ENCODE measurements around the gene ANO10. TPM values are rescaled to one million over a fixed set of nuclear protein-coding genes. Genes with fewer than 3 reads are reported as not detected.
"Not testable (repeated sequence)": the region's sequence is repeated elsewhere in the genome, so short reads cannot be mapped to it uniquely, and the experiment has no call there.

The ANO10 gene
- total RNA-seq, 1 donor from 2014 or later, result 57.3 TPM

GRCh38 chr3:43573576-43573975 lies 48.2 kb downstream of the ANO10 start:
- Histone ChIP-seq H3K36me3 (ENCODE audit: control insufficient read depth, insufficient read depth, low read length) (no peaks in the 10 kb centered on the region), H3K27me3 (ENCODE audit: control insufficient read depth, insufficient read depth, low read length) (no peaks in the 10 kb centered on the region), H3K4me3 (ENCODE audit: low read depth, low read length) (no peak overlapping the region)
- TF ChIP-seq CTCF (IDR thresholded peaks at IDR 0.05; ENCODE audit: insufficient read depth, low read length, poor library complexity, severe bottlenecking), result no peak
- DNase-seq (ENCODE audit: low read depth), result no peak

- not testable (repeated sequence) for H3K27me3 ChIP-seq (ENCODE audit: control insufficient read depth, insufficient read depth, low read length); H3K4me3 ChIP-seq (ENCODE audit: low read depth, low read length); H3K36me3 ChIP-seq (ENCODE audit: control insufficient read depth, insufficient read depth, low read length); DNase-seq (ENCODE audit: low read depth)
Measured at GRCh38 chr3:43565661-43566341, 56.0 kb downstream of the ANO10 start.

- Histone ChIP-seq H3K36me3 (ENCODE audit: control insufficient read depth, insufficient read depth, low read length) (no peaks in the 10 kb centered on the region), H3K4me3 (ENCODE audit: low read depth, low read length) (no peak overlapping the region), H3K27me3 (ENCODE audit: control insufficient read depth, insufficient read depth, low read length) (no peaks in the 10 kb centered on the region)
- no peak for DNase-seq (ENCODE audit: low read depth)
- TF ChIP-seq CTCF (IDR thresholded peaks at IDR 0.05; ENCODE audit: insufficient read depth, low read length, poor library complexity, severe bottlenecking), result no peak
Measured at GRCh38 chr3:43559961-43560360, 61.9 kb downstream of the ANO10 start.

GRCh38 chr3:43558171-43558570 lies 63.6 kb downstream of the ANO10 start:
- H3K36me3 ChIP-seq (ENCODE audit: control insufficient read depth, insufficient read depth, low read length), result no peaks in the 10 kb centered on the region
- no peaks in the 10 kb centered on the region for H3K27me3 ChIP-seq (ENCODE audit: control insufficient read depth, insufficient read depth, low read length)
- TF ChIP-seq CTCF (IDR thresholded peaks at IDR 0.05; ENCODE audit: insufficient read depth, low read length, poor library complexity, severe bottlenecking), result no peak
- DNase-seq (ENCODE audit: low read depth), result no peak
- H3K4me3 ChIP-seq (ENCODE audit: low read depth, low read length), result no peak overlapping the region

- no peak for DNase-seq (ENCODE audit: low read depth)
- Histone ChIP-seq H3K4me3 (ENCODE audit: low read depth, low read length) (no peak overlapping the region), H3K27me3 (ENCODE audit: control insufficient read depth, insufficient read depth, low read length) (no peaks in the 10 kb centered on the region), H3K36me3 (ENCODE audit: control insufficient read depth, insufficient read depth, low read length) (no peaks in the 10 kb centered on the region)
- TF ChIP-seq CTCF (IDR thresholded peaks at IDR 0.05; ENCODE audit: insufficient read depth, low read length, poor library complexity, severe bottlenecking), result no peak
Measured at GRCh38 chr3:43549626-43550290, 72.1 kb downstream of the ANO10 start.

GRCh38 chr3:43544277-43544676 lies 77.5 kb downstream of the ANO10 start:
- H3K27me3 ChIP-seq (ENCODE audit: control insufficient read depth, insufficient read depth, low read length); H3K4me3 ChIP-seq (ENCODE audit: low read depth, low read length); H3K36me3 ChIP-seq (ENCODE audit: control insufficient read depth, insufficient read depth, low read length): not testable (repeated sequence)
- DNase-seq (ENCODE audit: low read depth), result peak; percentile 14
- peak; percentile 37 for TF ChIP-seq CTCF (IDR thresholded peaks at IDR 0.05; ENCODE audit: insufficient read depth, low read length, poor library complexity, severe bottlenecking)
